PC-9 (cell line): Measurements from ENCODE around the gene MRPL40. TPM values are rescaled to one million over a fixed set of nuclear protein-coding genes. Genes with fewer than 3 reads are reported as not detected.
"Not testable (repeated sequence)": the region's sequence is repeated elsewhere in the genome, so short reads cannot be mapped to it uniquely, and the experiment has no call there.

Source experiments
- BruUV-seq: library from RNA; stranded (reverse); fragments of 400-500 nt; replicated peaks from 2 replicates; lab custom pipeline; 2021; lab: Mats Ljungman, UMichigan
- CTCF ChIA-PET: fragments of 300-600 bp; sonication (Branson Sonifier 250); formaldehyde crosslinking; loops from one replicate; lab custom pipeline; 2022; ENCODE audit warnings: antibody characterized with exemption; lab: Charles Lee
- POLR2A ChIA-PET: fragments of 300-600 bp; sonication (Branson Sonifier 250); formaldehyde crosslinking; loops from one replicate; lab custom pipeline; 2022; ENCODE audit warnings: antibody characterized with exemption; ENCODE audit not compliant: unreplicated experiment; lab: Charles Lee
- DNase-seq, 2 experiments: peaks; one replicate each; pipeline versions ENCODE4 v3.0.0 to v3.0.0-alpha.2; 2015 to 2022; ENCODE audit warnings: mixed read lengths in 1 of 2
- H2AFZ ChIP-seq: fragments of 200-600 bp; sonication (generic); 2 replicates; pipeline ENCODE4 v1.8.1; 2017; ENCODE audit warnings: antibody characterized with exemption
- H3F3A ChIP-seq: fragments of 200-600 bp; sonication (generic); 2 replicates; pipeline ENCODE4 v1.8.1; 2017; ENCODE audit warnings: antibody characterized with exemption, mild to moderate bottlenecking, low read depth; ENCODE audit not compliant: insufficient read depth
- H3K27ac ChIP-seq: fragments of 200-600 bp; sonication (generic); 2 replicates; pipeline ENCODE4 v1.6.1; 2016; ENCODE audit warnings: mixed run types
- H3K27me3 ChIP-seq: fragments of 200-600 bp; sonication (generic); 2 replicates; pipeline ENCODE4 v1.6.1; 2016; ENCODE audit warnings: low read depth, mixed run types; ENCODE audit not compliant: insufficient read depth
- H3K36me3 ChIP-seq: fragments of 200-600 bp; sonication (generic); 2 replicates; pipeline ENCODE4 v1.6.1; 2016; ENCODE audit warnings: low read depth, mixed run types
- H3K4me1 ChIP-seq: fragments of 200-600 bp; sonication (generic); replicated peaks from 2 replicates; pipeline ENCODE4 v1.6.1; 2016; ENCODE audit warnings: mixed run types; ENCODE audit not compliant: insufficient read depth
- H3K4me2 ChIP-seq: fragments of 200-600 bp; sonication (generic); 2 replicates; pipeline ENCODE4 v1.6.1; 2017; ENCODE audit warnings: mixed run types
- H3K4me3 ChIP-seq: fragments of 200-600 bp; sonication (generic); 2 replicates; pipeline ENCODE4 v1.6.1; 2016; ENCODE audit warnings: mixed run types
- H3K79me2 ChIP-seq: fragments of 200-600 bp; sonication (generic); 2 replicates; pipeline ENCODE4 v1.6.1; 2017; ENCODE audit warnings: low read depth, mixed run types
- H3K9me2 ChIP-seq: fragments of 200-600 bp; sonication (generic); 2 replicates; pipeline ENCODE4 v1.8.1; 2017; ENCODE audit warnings: mild to moderate bottlenecking; ENCODE audit not compliant: insufficient read depth
- H3K9me3 ChIP-seq: fragments of 200-600 bp; sonication (generic); 2 replicates; pipeline ENCODE4 v1.8.1; 2016; ENCODE audit warnings: low read depth; ENCODE audit not compliant: insufficient read depth
- H4K20me1 ChIP-seq: fragments of 200-600 bp; sonication (generic); 2 replicates; pipeline ENCODE4 v1.8.1; 2017; ENCODE audit not compliant: insufficient read depth
- CTCF ChIP-seq: fragments of 200-600 bp; sonication (generic); conservative IDR thresholded peaks from 2 replicates; pipeline ENCODE4 v1.6.1; 2017; ENCODE audit warnings: mixed run types, antibody characterized with exemption, mild to moderate bottlenecking, moderate library complexity
- EZH2 ChIP-seq: fragments of 200-600 bp; sonication (generic); IDR thresholded peaks from 2 replicates; pipeline ENCODE4 v1.8.0; 2017; ENCODE audit warnings: antibody characterized with exemption, low read depth
- intact Hi-C: fragments of 100-400 bp; cut with micrococcal nuclease; formaldehyde crosslinking; loops from one replicate; pipeline ENCODE4 v1.10.0; 2022; ENCODE audit not compliant: unreplicated experiment
- total RNA-seq: library from RNA; stranded (reverse); gene quantifications from 2 replicates; pipeline ENCODE4 v1.2.3, GENCODE V29; 2021

Gene MRPL40
- total RNA-seq, 1 experiment from 2014 or later = 25.1 TPM

GRCh38 chr22:19440411-19441195 lies 8.3 kb downstream of the MRPL40 start:
- Histone ChIP-seq H3K9me2 (no peaks in the 10 kb centered on the region), H3F3A (no peaks in the 10 kb centered on the region), H3K4me1 (no peaks in the 10 kb centered on the region), H3K27me3 (no peaks in the 10 kb centered on the region), H4K20me1 (no peaks in the 10 kb centered on the region), H3K27ac (no peak overlapping the region), H3K9me3 (no peaks in the 10 kb centered on the region), H3K36me3 (no peaks in the 10 kb centered on the region), H3K79me2 (peaks cover 7% of the 10 kb centered on the region; the same call in 1 of the 2 replicates), H2AFZ (no peak overlapping the region), H3K4me2 (no peak overlapping the region), H3K4me3 (no peak overlapping the region)
- intact Hi-C loops = no loop called here
- TF ChIP-seq EZH2 (no peak), CTCF (no peak)
- CTCF ChIA-PET = no interaction called here
- POLR2A ChIA-PET = no interaction called here
- DNase-seq = no peak
- no TSS peak for BruUV-seq

- BruUV-seq = no TSS peak
- POLR2A ChIA-PET = interaction anchor here (0.5 kb wide), 1 partner anchor 9 kb away, joined by 3 read pairs; no protein-coding TSS in a partner anchor
Observed at GRCh38 chr22:19442166-19442565, 9.8 kb downstream of the MRPL40 start.

GRCh38 chr22:19443544-19444211 lies 11.3 kb downstream of the MRPL40 start:
- H3K9me2 ChIP-seq = no peaks in the 10 kb centered on the region
- no peaks in the 10 kb centered on the region for H3F3A ChIP-seq
- no peak overlapping the region for H3K4me3 ChIP-seq
- no peak overlapping the region for H3K27ac ChIP-seq
- H2AFZ ChIP-seq = no peak overlapping the region
- TF ChIP-seq CTCF = no peak
- no peak for TF ChIP-seq EZH2
- ChIA-PET POLR2A (interaction anchor here (0.6 kb wide), 1 partner anchor 299 kb away, joined by 4 read pairs; the partner anchor contains the start of gene ESS2), CTCF (no interaction called here)
- peaks cover 5% of the 10 kb centered on the region for H3K4me1 ChIP-seq
- H4K20me1 ChIP-seq = no peaks in the 10 kb centered on the region
- no peak for DNase-seq
- no peak overlapping the region for H3K4me2 ChIP-seq
- no peaks in the 10 kb centered on the region for H3K36me3 ChIP-seq
- BruUV-seq = no TSS peak
- intact Hi-C loops = no loop called here
- no peaks in the 10 kb centered on the region for H3K9me3 ChIP-seq
- H3K79me2 ChIP-seq = peaks cover 20% of the 10 kb centered on the region
- H3K27me3 ChIP-seq = no peaks in the 10 kb centered on the region

More at GRCh38 chr22:19442166-19442565, 9.8 kb downstream of the MRPL40 start:
- no peaks in the 10 kb centered on the region for H3K9me2 ChIP-seq
- H3K4me2 ChIP-seq = no peak overlapping the region
- H3K27me3 ChIP-seq = no peaks in the 10 kb centered on the region
- peaks cover 20% of the 10 kb centered on the region for H3K79me2 ChIP-seq
- no peaks in the 10 kb centered on the region for H3K36me3 ChIP-seq
- no peak for DNase-seq
- peaks cover 5% of the 10 kb centered on the region for H3K4me1 ChIP-seq
- TF ChIP-seq EZH2 = no peak
- no peak for TF ChIP-seq CTCF
- CTCF ChIA-PET = no interaction called here
- H3K4me3 ChIP-seq = no peak overlapping the region
- no peaks in the 10 kb centered on the region for H3F3A ChIP-seq
- H2AFZ ChIP-seq = no peak overlapping the region
- H3K27ac ChIP-seq = no peak overlapping the region
- intact Hi-C loops = no loop called here
- no peaks in the 10 kb centered on the region for H4K20me1 ChIP-seq
- H3K9me3 ChIP-seq = no peaks in the 10 kb centered on the region

- intact Hi-C loops, H4K20me1 ChIP-seq, CTCF ChIA-PET, DNase-seq, H3K36me3 ChIP-seq, H2AFZ ChIP-seq, BruUV-seq, POLR2A ChIA-PET, H3K9me2 ChIP-seq, H3K9me3 ChIP-seq, H3K4me1 ChIP-seq, H3K4me2 ChIP-seq, H3F3A ChIP-seq, H3K27me3 ChIP-seq, H3K4me3 ChIP-seq, H3K27ac ChIP-seq: not testable (repeated sequence)
- peaks cover 20% of the 10 kb centered on the region for H3K79me2 ChIP-seq
Observed at GRCh38 chr22:19445279-19445982, 13.1 kb downstream of the MRPL40 start.
